Upper lobe of right lung (tissue), 1 donor: ENCODE measurements around the gene AFG1L. TPM values are rescaled to one million over a fixed set of nuclear protein-coding genes. Genes with fewer than 3 reads are reported as not detected.

Source experiments
- ATAC-seq: fragments of 200-7000 bp; cut with Tn5 transposase; one replicate; pipeline ENCODE4 v1.9.1; 2020; ENCODE audit warnings: mild to moderate bottlenecking, moderate library complexity
- DNase-seq: peaks from one replicate; pipeline ENCODE4 v3.0.0-alpha.2; 2020
- H3K27ac ChIP-seq: fragments of 200-600 bp; one replicate; pipeline ENCODE4 v1.8.0; 2022
- H3K27me3 ChIP-seq: fragments of 200-600 bp; one replicate; pipeline ENCODE4 v1.8.0; 2022; ENCODE audit warnings: mild to moderate bottlenecking
- H3K36me3 ChIP-seq: fragments of 200-600 bp; one replicate; pipeline ENCODE4 v1.8.0; 2022
- H3K4me1 ChIP-seq: fragments of 200-600 bp; one replicate; pipeline ENCODE4 v1.8.0; 2022
- H3K4me3 ChIP-seq: fragments of 200-600 bp; one replicate; pipeline ENCODE4 v1.8.0; 2022; ENCODE audit warnings: mild to moderate bottlenecking
- H3K9me3 ChIP-seq: fragments of 200-600 bp; one replicate; pipeline ENCODE4 v1.8.0; 2022
- CTCF ChIP-seq: fragments of 200-600 bp; IDR thresholded peaks from one replicate; pipeline ENCODE4 v1.8.0; 2022; ENCODE audit warnings: antibody characterized with exemption
- intact Hi-C: fragments of 100-400 bp; cut with DNase I; formaldehyde crosslinking; loops from one replicate; pipeline ENCODE4 v1.11.0; 2022
- total RNA-seq: library from RNA; stranded (reverse); fragmentation: NEBNext Ultra II Directional; extraction: Animal tissue kit (Norgen Biotek cat#: 25700); gene quantifications from one replicate; pipeline ENCODE4 v1.2.1, GENCODE V29; 2021
- donor health status: DM: no; HTN: yes; CAD: no; lungs with severe emphysema.

Gene AFG1L
- total RNA-seq, 1 donor from 2014 or later: 7.7 TPM

DNA sequence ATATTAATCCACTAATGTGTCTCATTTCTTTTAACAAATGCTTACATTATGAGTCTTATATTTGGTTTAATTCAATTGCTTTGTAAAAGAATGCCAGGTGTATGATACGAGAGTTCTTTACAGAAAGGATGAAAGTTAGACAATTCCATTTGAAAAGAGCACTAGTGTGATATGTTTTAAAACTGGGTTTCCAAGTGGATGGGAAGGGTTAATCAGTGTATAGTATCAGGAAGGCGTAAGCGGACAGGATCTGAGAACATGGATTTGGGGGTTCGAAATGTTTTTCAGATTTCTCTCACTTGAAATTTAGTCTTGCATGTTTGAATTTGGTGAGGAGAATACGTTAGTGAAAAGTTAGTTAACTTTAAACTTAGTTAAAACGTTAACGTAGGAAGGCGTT lies 268.4 kb downstream of the AFG1L start:
- TF ChIP-seq CTCF: no peak
- peaks cover 16% of the 10 kb centered on the region for H3K36me3 ChIP-seq
- H3K27ac ChIP-seq: peak overlapping the region; percentile 99
- intact Hi-C loops: loop anchor here (10.0 kb wide), 1 partner anchor 112 kb away; no protein-coding TSS in a partner anchor
- no peak for DNase-seq
- no peak for ATAC-seq
- H3K4me1 ChIP-seq: peaks cover 50% of the 10 kb centered on the region
- no peaks in the 10 kb centered on the region for H3K9me3 ChIP-seq
- H3K4me3 ChIP-seq: peak overlapping the region; percentile 89
- H3K27me3 ChIP-seq: no peaks in the 10 kb centered on the region

- TF ChIP-seq CTCF: no peak
Observed at GRCh38 chr6:108564178-108564577, 269.3 kb downstream of the AFG1L start.

GRCh38 chr6:108565091-108565766 lies 270.4 kb downstream of the AFG1L start:
- H3K27ac ChIP-seq: peak overlapping the region; percentile 99
- no peak for ATAC-seq
- peaks cover 69% of the 10 kb centered on the region for H3K4me1 ChIP-seq
- DNase-seq: no peak
- peak overlapping the region; percentile 89 for H3K4me3 ChIP-seq
- TF ChIP-seq CTCF: no peak
- no peaks in the 10 kb centered on the region for H3K27me3 ChIP-seq
- H3K9me3 ChIP-seq: no peaks in the 10 kb centered on the region
- intact Hi-C loops: loop anchor here (10.0 kb wide), 1 partner anchor 110 kb away; no protein-coding TSS in a partner anchor
- H3K36me3 ChIP-seq: peaks cover 35% of the 10 kb centered on the region

More at GRCh38 chr6:108564178-108564577, 269.3 kb downstream of the AFG1L start:
- Histone ChIP-seq H3K27ac (peak overlapping the region; percentile 99), H3K9me3 (no peaks in the 10 kb centered on the region), H3K27me3 (no peaks in the 10 kb centered on the region), H3K4me3 (peak overlapping the region; percentile 89), H3K36me3 (peaks cover 25% of the 10 kb centered on the region), H3K4me1 (peaks cover 58% of the 10 kb centered on the region)
- intact Hi-C loops: loop anchor here (10.0 kb wide), 1 partner anchor 111 kb away; no protein-coding TSS in a partner anchor
- ATAC-seq (no peak), DNase-seq (no peak)

- H3K27ac ChIP-seq: peak overlapping the region; percentile 99
- H3K4me1 ChIP-seq: peaks cover 74% of the 10 kb centered on the region
- peak; percentile 12 for TF ChIP-seq CTCF
- no peaks in the 10 kb centered on the region for H3K27me3 ChIP-seq
- intact Hi-C loops: loop anchor here (10.0 kb wide), 1 partner anchor 109 kb away; no protein-coding TSS in a partner anchor
- DNase-seq: no peak
- H3K36me3 ChIP-seq: peaks cover 42% of the 10 kb centered on the region
- peak overlapping the region; percentile 89 for H3K4me3 ChIP-seq
- peak; percentile 56 for ATAC-seq
- H3K9me3 ChIP-seq: no peaks in the 10 kb centered on the region
Observed at GRCh38 chr6:108565893-108566292, 271.0 kb downstream of the AFG1L start.

- ATAC-seq: no peak
- Histone ChIP-seq H3K4me3 (no peak overlapping the region), H3K27ac (peak overlapping the region; percentile 99), H3K27me3 (no peaks in the 10 kb centered on the region), H3K4me1 (peaks cover 77% of the 10 kb centered on the region), H3K36me3 (peaks cover 47% of the 10 kb centered on the region), H3K9me3 (no peaks in the 10 kb centered on the region)
- DNase-seq: no peak
- no peak for TF ChIP-seq CTCF
- intact Hi-C loops: loop anchor here (10.0 kb wide), 1 partner anchor 108 kb away; no protein-coding TSS in a partner anchor
Observed at GRCh38 chr6:108566406-108566805, 271.6 kb downstream of the AFG1L start.
